Left renal cortex interstitium (tissue), 4 donors: Measurements from ENCODE around the gene ETF1. TPM values are rescaled to one million over a fixed set of nuclear protein-coding genes. Genes with fewer than 3 reads are reported as not detected.

Experiments used
- DNase-seq, 4 donors: peaks; one replicate each; pipeline ENCODE4 v3.0.0-alpha.2; 2013; ENCODE audit warnings: low read depth in 4 of 4, low spot score in 2 of 4, missing footprints in 1 of 4
- polyA plus RNA-seq, 4 donors: library from polyadenylated mRNA; unstranded; fragments of 120-200 nt; gene quantifications; one replicate each; pipeline ENCODE4 v1.2.1, GENCODE V29; 2013; ENCODE audit not compliant: insufficient read length in 4 of 4

Gene ETF1
- polyA plus RNA-seq, 4 donors, result 66.2 to 85.7 (median 73.0) TPM

DNA sequence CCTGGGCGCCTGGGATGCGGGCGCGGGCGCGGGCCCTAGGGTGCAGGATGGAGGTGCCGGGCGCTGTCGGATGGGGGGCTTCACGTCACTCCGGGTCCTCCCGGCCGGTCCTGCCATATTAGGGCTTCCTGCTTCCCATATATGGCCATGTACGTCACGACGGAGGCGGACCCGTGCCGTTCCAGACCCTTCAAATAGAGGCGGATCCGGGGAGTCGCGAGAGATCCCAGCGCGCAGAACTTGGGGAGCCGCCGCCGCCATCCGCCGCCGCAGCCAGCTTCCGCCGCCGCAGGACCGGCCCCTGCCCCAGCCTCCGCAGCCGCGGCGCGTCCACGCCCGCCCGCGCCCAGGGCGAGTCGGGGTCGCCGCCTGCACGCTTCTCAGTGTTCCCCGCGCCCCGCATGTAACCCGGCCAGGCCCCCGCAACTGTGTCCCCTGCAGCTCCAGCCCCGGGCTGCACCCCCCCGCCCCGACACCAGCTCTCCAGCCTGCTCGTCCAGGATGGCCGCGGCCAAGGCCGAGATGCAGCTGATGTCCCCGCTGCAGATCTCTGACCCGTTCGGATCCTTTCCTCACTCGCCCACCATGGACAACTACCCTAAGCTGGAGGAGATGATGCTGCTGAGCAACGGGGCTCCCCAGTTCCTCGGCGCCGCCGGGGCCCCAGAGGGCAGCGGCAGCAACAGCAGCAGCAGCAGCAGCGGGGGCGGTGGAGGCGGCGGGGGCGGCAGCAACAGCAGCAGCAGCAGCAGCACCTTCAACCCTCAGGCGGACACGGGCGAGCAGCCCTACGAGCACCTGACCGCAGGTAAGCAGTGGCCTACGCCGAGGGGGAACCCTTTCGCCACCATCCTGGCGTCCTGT, 77.5 kb downstream of the ETF1 start, which contains the start of gene EGR1:
Gene EGR1, plus strand, starts transcription at position 219 of the 864 bp plus-strand sequence. Its CDS starts 283 bp downstream, at position 502.
- peak in 3 of 4 donors; percentile 85 to 92 (median 92) for DNase-seq

DNA sequence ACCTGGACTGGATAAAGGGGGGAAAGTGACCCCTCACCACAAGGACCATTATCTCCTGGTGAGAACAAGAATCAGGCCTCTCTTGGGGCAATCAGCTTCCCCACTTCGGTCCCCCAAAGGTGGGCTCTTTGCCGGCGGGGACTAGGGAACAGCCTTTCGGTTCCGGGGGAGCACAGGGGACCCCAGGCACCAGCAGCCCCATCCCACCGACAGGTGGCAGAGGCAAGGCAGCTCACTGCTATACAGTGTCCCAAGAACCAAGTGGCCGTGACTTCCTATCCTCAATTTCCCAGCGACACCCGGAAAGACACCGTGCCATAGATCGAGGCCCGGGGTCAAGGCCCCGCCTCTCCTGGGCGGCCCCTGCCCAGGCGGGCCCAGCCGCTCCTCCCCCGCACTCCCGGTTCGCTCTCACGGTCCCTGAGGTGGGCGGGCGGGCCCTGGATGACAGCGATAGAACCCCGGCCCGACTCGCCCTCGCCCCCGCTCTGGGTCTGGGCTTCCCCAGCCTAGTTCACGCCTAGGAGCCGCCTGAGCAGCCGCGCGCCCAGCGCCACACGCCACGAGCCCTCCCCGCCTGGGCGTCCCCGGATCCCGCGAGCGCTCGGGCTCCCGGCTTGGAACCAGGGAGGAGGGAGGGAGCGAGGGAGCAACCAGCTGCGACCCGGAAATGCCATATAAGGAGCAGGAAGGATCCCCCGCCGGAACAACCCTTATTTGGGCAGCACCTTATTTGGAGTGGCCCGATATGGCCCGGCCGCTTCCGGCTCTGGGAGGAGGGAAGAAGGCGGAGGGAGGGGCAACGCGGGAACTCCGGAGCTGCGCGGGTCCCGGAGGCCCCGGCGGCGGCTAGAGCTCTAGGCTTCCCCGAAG, 78.4 kb downstream of the ETF1 start:
- peak; percentile 96 to 99 (median 97) for DNase-seq

DNA sequence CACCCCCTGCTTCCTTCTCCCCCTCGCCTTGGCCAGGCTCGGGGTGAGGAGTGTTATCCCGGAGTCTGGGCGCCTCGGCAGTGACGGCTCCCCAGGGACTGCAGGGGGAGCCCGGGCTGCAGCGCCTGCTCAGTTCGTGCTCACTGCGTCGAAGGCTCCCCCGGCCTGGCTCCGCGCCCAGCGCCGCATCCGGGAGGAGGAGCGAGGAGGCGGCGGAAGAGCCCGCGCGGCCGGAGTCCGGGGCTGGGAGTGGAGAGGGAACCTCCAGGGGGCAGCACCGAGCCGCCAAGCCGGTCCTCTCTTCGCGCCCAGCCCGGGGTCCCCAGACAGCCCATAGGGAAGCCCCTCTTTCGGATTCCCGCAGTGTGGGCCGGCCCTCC, 79.0 kb downstream of the ETF1 start:
- DNase-seq, result peak; percentile 90 to 95 (median 94)

- DNase-seq, result peak in 1 of 4 donors; percentile 26
Observed at GRCh38 chr5:138463419-138464007, 79.5 kb downstream of the ETF1 start.

- DNase-seq, result no peak
Observed at GRCh38 chr5:138461343-138462125, 81.5 kb downstream of the ETF1 start.

- no peak for DNase-seq
Observed at GRCh38 chr5:138460032-138460693, 82.9 kb downstream of the ETF1 start.

- DNase-seq, result no peak
Observed at GRCh38 chr5:138459311-138459933, 83.6 kb downstream of the ETF1 start.

DNA sequence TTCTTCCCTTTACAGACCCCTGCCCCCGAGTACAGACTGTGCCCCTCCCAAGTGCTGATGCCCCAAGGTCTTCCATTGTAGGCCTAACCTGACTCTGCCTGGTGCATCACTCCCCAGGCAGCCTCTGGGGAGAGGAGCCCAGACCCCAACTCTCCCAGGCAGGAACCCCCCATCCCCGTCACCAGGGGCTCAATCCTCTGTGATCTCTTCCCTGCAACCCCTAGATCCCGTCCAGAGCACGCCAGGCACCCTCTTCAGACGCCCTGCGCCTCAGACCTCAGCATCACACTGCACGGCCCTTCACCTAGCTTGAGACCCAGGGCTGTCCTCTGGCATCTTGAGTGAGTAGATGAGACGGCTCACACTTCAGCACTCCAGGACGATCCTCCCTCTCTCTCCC, 84.2 kb downstream of the ETF1 start:
- no peak for DNase-seq

- no peak for DNase-seq
Observed at GRCh38 chr5:138458384-138458783, 84.7 kb downstream of the ETF1 start.

DNA sequence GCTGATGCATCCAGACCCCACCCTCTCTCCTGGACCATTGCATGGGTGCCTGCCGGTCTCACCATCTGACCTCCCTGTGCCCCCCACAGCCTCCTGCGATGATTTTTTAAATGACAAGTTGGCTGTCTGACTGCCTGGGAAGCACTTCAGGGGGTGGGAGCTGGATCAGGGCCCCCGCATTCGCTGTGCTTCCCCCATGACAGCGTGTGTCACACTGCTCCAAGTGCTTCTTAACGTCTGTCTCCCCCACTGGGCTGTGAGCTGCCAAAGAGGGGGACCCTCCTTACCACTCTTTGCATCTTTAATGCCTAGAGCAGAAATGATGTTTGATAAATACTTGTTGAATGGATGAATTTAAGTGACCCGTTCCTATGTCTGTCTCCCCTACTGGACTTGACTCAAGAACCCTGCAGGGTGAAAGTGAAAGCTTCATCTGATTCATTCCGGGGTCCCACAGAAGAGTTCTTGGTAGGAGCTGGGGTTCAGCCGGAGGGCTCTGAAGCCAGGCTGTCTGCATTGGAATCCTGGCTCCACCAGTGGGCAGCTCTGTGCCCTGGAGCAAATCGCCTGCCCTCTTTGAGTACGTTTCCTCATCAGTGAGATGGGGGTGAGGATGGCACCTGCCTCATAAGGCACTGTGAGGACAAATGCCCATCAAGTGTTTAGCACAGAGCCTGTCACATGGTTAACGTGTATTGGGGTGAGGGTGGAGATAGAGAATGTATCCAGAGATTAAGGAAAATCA, 85.3 kb downstream of the ETF1 start:
- no peak for DNase-seq

Other genes with a start within 250 kb of the ETF1 start
- gene CDC25C, start 211.4 kb downstream of the ETF1 start, polyA plus RNA-seq, result 1 to 10 TPM; 6.6 to 8.2 (median 7.6) TPM
- 10 to 100 TPM; 29.6 to 39.9 (median 31.8) TPM for gene FAM53C, start 205.0 kb downstream of the ETF1 start, polyA plus RNA-seq
- 10 to 100 TPM; 82.0 to 98.8 (median 93.8) TPM for gene KDM3B, start 190.6 kb downstream of the ETF1 start, polyA plus RNA-seq
- 10 to 100 TPM in 3 of 4 donors, 1 to 10 TPM in 1; 8.6 to 13.1 (median 12.3) TPM for gene REEP2, start 104.2 kb downstream of the ETF1 start, polyA plus RNA-seq
- 100 to 1,000 TPM in 1 of 4 donors, 10 to 100 TPM in 3; 24.0 to 445 (median 44.4) TPM for gene EGR1, start 77.8 kb downstream of the ETF1 start, polyA plus RNA-seq
- gene HSPA9, start 32.2 kb upstream of the ETF1 start, polyA plus RNA-seq, result 100 to 1,000 TPM; 265 to 364 (median 315) TPM
- 100 to 1,000 TPM; 383 to 405 (median 391) TPM for gene CTNNA1, start 210.2 kb upstream of the ETF1 start, polyA plus RNA-seq